Sigmoid colon (tissue), 4 donors: ENCODE data around the gene ZBTB7C.

ENCODE experiments used
- EP300 ChIP-seq, 4 donors: sonication (generic); formaldehyde crosslinking; IDR thresholded peaks; one replicate each; pipeline ENCODE4 v1.6.1; 2017; ENCODE audit warnings: antibody characterized with exemption in 4 of 4
- POLR2A ChIP-seq, 2 donors: fragments of 450-650 bp; IDR thresholded peaks; one replicate each; pipeline ENCODE4 v1.6.1; 2016; ENCODE audit warnings: antibody characterized with exemption in 2 of 2, mild to moderate bottlenecking in 2 of 2, moderate library complexity in 2 of 2
- POLR2AphosphoS5 ChIP-seq, 4 donors: sonication (generic); formaldehyde crosslinking; IDR thresholded peaks; one replicate each; pipeline ENCODE4 v1.6.1; 2017; ENCODE audit warnings: antibody characterized with exemption in 4 of 4
- TF ChIP-seq, protein P1 (sequence below), 4 experiments: fragments of 450-650 bp in 3 of 4; fragments of 200-600 bp in 1 of 4; IDR thresholded peaks; one replicate each; pipeline ENCODE4 v1.5.1; 2016 to 2019; ENCODE audit warnings: antibody characterized with exemption in 4 of 4, mild to moderate bottlenecking in 3 of 4, moderate library complexity in 2 of 4

DNA sequence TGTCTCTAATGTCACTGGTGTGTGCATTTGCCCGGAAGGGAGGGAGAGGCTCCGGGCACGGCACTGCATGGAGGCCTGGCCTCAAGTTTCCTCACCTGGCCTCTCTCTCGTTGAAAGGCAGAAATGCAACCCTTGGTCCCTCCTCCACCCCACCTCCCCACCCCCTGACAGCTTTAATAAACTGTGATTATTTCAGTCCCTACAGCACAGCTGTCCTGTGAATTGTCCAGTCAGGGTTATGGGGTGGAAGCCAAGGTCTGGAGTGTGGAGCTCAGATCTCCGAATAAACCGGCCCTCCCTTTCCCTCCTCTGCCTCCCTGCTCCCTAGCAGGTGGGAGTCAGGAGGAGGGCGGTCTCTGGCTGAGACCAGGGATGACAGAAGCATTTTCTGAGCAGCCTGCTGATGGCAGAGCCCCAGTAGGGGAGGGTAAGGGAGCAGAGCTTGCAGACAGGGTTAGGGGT lies 279.5 kb downstream of the ZBTB7C start:
- no peak for TF ChIP-seq EP300 (IDR thresholded peaks at IDR 0.05)
- TF ChIP-seq, protein P1, sequence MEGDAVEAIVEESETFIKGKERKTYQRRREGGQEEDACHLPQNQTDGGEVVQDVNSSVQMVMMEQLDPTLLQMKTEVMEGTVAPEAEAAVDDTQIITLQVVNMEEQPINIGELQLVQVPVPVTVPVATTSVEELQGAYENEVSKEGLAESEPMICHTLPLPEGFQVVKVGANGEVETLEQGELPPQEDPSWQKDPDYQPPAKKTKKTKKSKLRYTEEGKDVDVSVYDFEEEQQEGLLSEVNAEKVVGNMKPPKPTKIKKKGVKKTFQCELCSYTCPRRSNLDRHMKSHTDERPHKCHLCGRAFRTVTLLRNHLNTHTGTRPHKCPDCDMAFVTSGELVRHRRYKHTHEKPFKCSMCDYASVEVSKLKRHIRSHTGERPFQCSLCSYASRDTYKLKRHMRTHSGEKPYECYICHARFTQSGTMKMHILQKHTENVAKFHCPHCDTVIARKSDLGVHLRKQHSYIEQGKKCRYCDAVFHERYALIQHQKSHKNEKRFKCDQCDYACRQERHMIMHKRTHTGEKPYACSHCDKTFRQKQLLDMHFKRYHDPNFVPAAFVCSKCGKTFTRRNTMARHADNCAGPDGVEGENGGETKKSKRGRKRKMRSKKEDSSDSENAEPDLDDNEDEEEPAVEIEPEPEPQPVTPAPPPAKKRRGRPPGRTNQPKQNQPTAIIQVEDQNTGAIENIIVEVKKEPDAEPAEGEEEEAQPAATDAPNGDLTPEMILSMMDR (IDR thresholded peaks at IDR 0.05): no peak
- no peak for TF ChIP-seq POLR2A (IDR thresholded peaks at IDR 0.05)
- TF ChIP-seq POLR2AphosphoS5 (IDR thresholded peaks at IDR 0.05): no peak
